ENCODE measurements around the gene ITGB5.

- TF ChIP-seq, protein P1, sequence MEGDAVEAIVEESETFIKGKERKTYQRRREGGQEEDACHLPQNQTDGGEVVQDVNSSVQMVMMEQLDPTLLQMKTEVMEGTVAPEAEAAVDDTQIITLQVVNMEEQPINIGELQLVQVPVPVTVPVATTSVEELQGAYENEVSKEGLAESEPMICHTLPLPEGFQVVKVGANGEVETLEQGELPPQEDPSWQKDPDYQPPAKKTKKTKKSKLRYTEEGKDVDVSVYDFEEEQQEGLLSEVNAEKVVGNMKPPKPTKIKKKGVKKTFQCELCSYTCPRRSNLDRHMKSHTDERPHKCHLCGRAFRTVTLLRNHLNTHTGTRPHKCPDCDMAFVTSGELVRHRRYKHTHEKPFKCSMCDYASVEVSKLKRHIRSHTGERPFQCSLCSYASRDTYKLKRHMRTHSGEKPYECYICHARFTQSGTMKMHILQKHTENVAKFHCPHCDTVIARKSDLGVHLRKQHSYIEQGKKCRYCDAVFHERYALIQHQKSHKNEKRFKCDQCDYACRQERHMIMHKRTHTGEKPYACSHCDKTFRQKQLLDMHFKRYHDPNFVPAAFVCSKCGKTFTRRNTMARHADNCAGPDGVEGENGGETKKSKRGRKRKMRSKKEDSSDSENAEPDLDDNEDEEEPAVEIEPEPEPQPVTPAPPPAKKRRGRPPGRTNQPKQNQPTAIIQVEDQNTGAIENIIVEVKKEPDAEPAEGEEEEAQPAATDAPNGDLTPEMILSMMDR (conservative IDR thresholded peaks at IDR 0.05; ENCODE audit: low read length), result no peak
- no peak for TF ChIP-seq EZH2phosphoT487 (IDR thresholded peaks at IDR 0.05; ENCODE audit: borderline replicate concordance, low read depth, low read length)
These were observed 95.5 kb downstream of the ITGB5 start for GRCh38 chr3:124791639-124792151.
